Measurements from ENCODE around the gene UGGT2.

UGGT2 gene

GRCh38 chr13:96089139-96089538 lies 35.9 kb upstream of the UGGT2 start:
- H3K27me3 ChIP-seq (ENCODE audit: low read depth, low read length): peaks cover 11% of the 10 kb centered on the region; the same call in 1 of the 2 replicates
- TF ChIP-seq EZH2phosphoT487 (IDR thresholded peaks at IDR 0.05; ENCODE audit: low read depth) (no peak), CTCF (IDR thresholded peaks at IDR 0.05; ENCODE audit: low read depth, low read length) (no peak)
- no peaks in the 10 kb centered on the region; the same call in 1 of the 2 replicates for H3K4me1 ChIP-seq (ENCODE audit: low read length)
- no peaks in the 10 kb centered on the region for H3K36me3 ChIP-seq (replicated peaks; ENCODE audit: low read depth, low read length)
- no peaks in the 10 kb centered on the region for H4K20me1 ChIP-seq (ENCODE audit: insufficient read depth, low read length)
- no peaks in the 10 kb centered on the region for H3K9me3 ChIP-seq (ENCODE audit: insufficient read depth, low read length)
- no peak overlapping the region for H3K9ac ChIP-seq (ENCODE audit: low read length)
- no peak overlapping the region for H2AFZ ChIP-seq (ENCODE audit: low read depth, low read length)
- no peak overlapping the region for H3K4me2 ChIP-seq (ENCODE audit: low read length)
- no peak overlapping the region for H3K4me3 ChIP-seq (ENCODE audit: low read length)
- H3K79me2 ChIP-seq (ENCODE audit: low read length): no peaks in the 10 kb centered on the region
- H3K27ac ChIP-seq (ENCODE audit: low read length): no peak overlapping the region

- Histone ChIP-seq H3K27me3 (ENCODE audit: low read depth, low read length) (peaks cover 11% of the 10 kb centered on the region; the same call in 1 of the 2 replicates), H4K20me1 (ENCODE audit: insufficient read depth, low read length) (no peaks in the 10 kb centered on the region), H3K36me3 (replicated peaks; ENCODE audit: low read depth, low read length) (no peaks in the 10 kb centered on the region), H2AFZ (ENCODE audit: low read depth, low read length) (no peak overlapping the region), H3K79me2 (ENCODE audit: low read length) (no peaks in the 10 kb centered on the region), H3K4me2 (ENCODE audit: low read length) (no peak overlapping the region), H3K4me1 (ENCODE audit: low read length) (no peaks in the 10 kb centered on the region; the same call in 1 of the 2 replicates), H3K4me3 (ENCODE audit: low read length) (no peak overlapping the region), H3K27ac (ENCODE audit: low read length) (no peak overlapping the region), H3K9me3 (ENCODE audit: insufficient read depth, low read length) (no peaks in the 10 kb centered on the region), H3K9ac (ENCODE audit: low read length) (no peak overlapping the region)
- no peak for TF ChIP-seq EZH2phosphoT487 (IDR thresholded peaks at IDR 0.05; ENCODE audit: low read depth)
- TF ChIP-seq CTCF (IDR thresholded peaks at IDR 0.05; ENCODE audit: low read depth, low read length): no peak
These were observed 33.5 kb upstream of the UGGT2 start for GRCh38 chr13:96086736-96087135.

GRCh38 chr13:96082640-96083039 lies 29.4 kb upstream of the UGGT2 start:
- no peaks in the 10 kb centered on the region for H3K9me3 ChIP-seq (ENCODE audit: insufficient read depth, low read length)
- no peak overlapping the region for H3K27ac ChIP-seq (ENCODE audit: low read length)
- H3K4me3 ChIP-seq (ENCODE audit: low read length): no peak overlapping the region
- H3K4me2 ChIP-seq (ENCODE audit: low read length): no peak overlapping the region
- H3K4me1 ChIP-seq (ENCODE audit: low read length): no peaks in the 10 kb centered on the region; the same call in 1 of the 2 replicates
- H3K27me3 ChIP-seq (ENCODE audit: low read depth, low read length): 0 out of 2 replicates have a peak, but pooled peaks cover 1% of the 10 kb centered on the region
- H3K9ac ChIP-seq (ENCODE audit: low read length): no peak overlapping the region
- H4K20me1 ChIP-seq (ENCODE audit: insufficient read depth, low read length): no peaks in the 10 kb centered on the region
- H2AFZ ChIP-seq (ENCODE audit: low read depth, low read length): no peak overlapping the region
- TF ChIP-seq CTCF (IDR thresholded peaks at IDR 0.05; ENCODE audit: low read depth, low read length): no peak
- TF ChIP-seq EZH2phosphoT487 (IDR thresholded peaks at IDR 0.05; ENCODE audit: low read depth): no peak
- no peaks in the 10 kb centered on the region for H3K79me2 ChIP-seq (ENCODE audit: low read length)
- no peaks in the 10 kb centered on the region for H3K36me3 ChIP-seq (replicated peaks; ENCODE audit: low read depth, low read length)

GRCh38 chr13:96081888-96082287 lies 28.7 kb upstream of the UGGT2 start:
- Histone ChIP-seq H4K20me1 (ENCODE audit: insufficient read depth, low read length) (no peaks in the 10 kb centered on the region), H3K4me2 (ENCODE audit: low read length) (no peak overlapping the region), H3K79me2 (ENCODE audit: low read length) (no peaks in the 10 kb centered on the region), H3K4me1 (ENCODE audit: low read length) (no peaks in the 10 kb centered on the region; the same call in 1 of the 2 replicates), H3K9me3 (ENCODE audit: insufficient read depth, low read length) (no peaks in the 10 kb centered on the region), H2AFZ (ENCODE audit: low read depth, low read length) (no peak overlapping the region), H3K27ac (ENCODE audit: low read length) (no peak overlapping the region), H3K4me3 (ENCODE audit: low read length) (no peak overlapping the region), H3K36me3 (replicated peaks; ENCODE audit: low read depth, low read length) (no peaks in the 10 kb centered on the region), H3K9ac (ENCODE audit: low read length) (no peak overlapping the region), H3K27me3 (ENCODE audit: low read depth, low read length) (no peaks in the 10 kb centered on the region)
- no peak for TF ChIP-seq CTCF (IDR thresholded peaks at IDR 0.05; ENCODE audit: low read depth, low read length)
- TF ChIP-seq EZH2phosphoT487 (IDR thresholded peaks at IDR 0.05; ENCODE audit: low read depth): no peak
